Hepatocyte (in vitro differentiated cells): ENCODE measurements around the gene RABGAP1.

Experiments used
- CTCF ChIP-seq: fragments of 200-600 bp; sonication (generic); IDR thresholded peaks from 2 replicates; pipeline ENCODE4 v1.5.1; 2016; ENCODE audit warnings: antibody characterized with exemption, mild to moderate bottlenecking; ENCODE audit not compliant: poor library complexity
- EZH2 ChIP-seq: fragments of 200-600 bp; sonication (generic); IDR thresholded peaks from 2 replicates; pipeline ENCODE4 v1.6.1; 2016; ENCODE audit warnings: antibody characterized with exemption, mild to moderate bottlenecking, borderline replicate concordance
- EZH2phosphoT487 ChIP-seq: fragments of 200-600 bp; sonication (generic); IDR thresholded peaks from one replicate; pipeline ENCODE4 v1.6.1; 2018; ENCODE audit warnings: antibody characterized with exemption, mild to moderate bottlenecking, low read depth, moderate library complexity; ENCODE audit not compliant: unreplicated experiment, severe bottlenecking

- TF ChIP-seq CTCF (no peak), EZH2 (no peak), EZH2phosphoT487 (no peak)
Measured at GRCh38 chr9:123080444-123080843, 139.6 kb downstream of the RABGAP1 start.
